GM12878 (cell line): Measurements from ENCODE around the gene PSMD4. TPM values are rescaled to one million over a fixed set of nuclear protein-coding genes. Genes with fewer than 3 reads are reported as not detected.

Source experiments
- BRCA1 ChIP-seq: IDR thresholded peaks from 2 replicates; pipeline ENCODE4 v1.6.1; 2011; ENCODE audit warnings: low read depth, low read length, improper control_type of control experiment
- CHD2 ChIP-seq: IDR thresholded peaks from 2 replicates; pipeline ENCODE4 v1.6.1; 2011; ENCODE audit warnings: low read depth, low read length, improper control_type of control experiment, borderline replicate concordance
- CHD4 ChIP-seq: fragments of 200-600 bp; sonication (generic); IDR thresholded peaks from 2 replicates; pipeline ENCODE4 v1.6.1; 2016; ENCODE audit warnings: mild to moderate bottlenecking
- EGR1 ChIP-seq, 2 experiments: IDR thresholded peaks; 1 replicate in 1 of 2; 2 replicates in 1 of 2; pipeline ENCODE4 v1.6.1; 2011 to 2012; ENCODE audit warnings: low read depth in 2 of 2, low read length in 2 of 2, borderline replicate concordance in 1 of 2, mild to moderate bottlenecking in 1 of 2, moderate library complexity in 1 of 2
- MXI1 ChIP-seq: fragments of 150-350 bp; IDR thresholded peaks from 2 replicates; pipeline ENCODE4 v1.6.1; 2011; ENCODE audit warnings: low read depth, mild to moderate bottlenecking, inconsistent platforms, low read length, improper control_type of control experiment
- NR2C1 ChIP-seq: fragments of 450-650 bp; IDR thresholded peaks from 2 replicates; pipeline ENCODE4 v1.6.1; 2017; ENCODE audit warnings: antibody characterized with exemption, mild to moderate bottlenecking, moderate library complexity
- SMAD1 ChIP-seq: fragments of 450-650 bp; IDR thresholded peaks from 2 replicates; pipeline ENCODE4 v1.6.1; 2018; ENCODE audit warnings: mild to moderate bottlenecking, low read depth; ENCODE audit not compliant: partially characterized antibody
- ZNF207 ChIP-seq: fragments of 450-650 bp; IDR thresholded peaks from 2 replicates; pipeline ENCODE4 v1.6.1; 2014; ENCODE audit warnings: antibody characterized with exemption, mild to moderate bottlenecking, borderline replicate concordance
- ZNF24 ChIP-seq: fragments of 450-650 bp; IDR thresholded peaks from 2 replicates; pipeline ENCODE4 v1.6.1; 2017; ENCODE audit warnings: antibody characterized with exemption, mild to moderate bottlenecking
- ZNF384 ChIP-seq: IDR thresholded peaks from 2 replicates; pipeline ENCODE4 v1.6.1; 2012; ENCODE audit warnings: low read depth, mild to moderate bottlenecking, low read length, improper control_type of control experiment, borderline replicate concordance
- ZSCAN29 ChIP-seq: fragments of 450-650 bp; IDR thresholded peaks from 2 replicates; pipeline ENCODE4 v1.6.1; 2017; ENCODE audit warnings: mild to moderate bottlenecking, moderate library complexity
- polyA plus RNA-seq, 11 experiments: library from polyadenylated mRNA; depleted of rRNA in 4 of 11; unstranded in 6 of 11; stranded (reverse) in 5 of 11; fragments of >200 nt; fragmentation: Nextera tagmentation in 4 of 11; fragmentation: Illumina TruSeq in 1 of 11; extraction: Ambion mirVana in 4 of 11; extraction: Trizol in 1 of 11; gene quantifications; 1 replicate in 1 of 11; 2 replicates in 10 of 11; pipeline versions ENCODE4 v1.2.1 to v1.2.3, GENCODE V29; 2011 to 2016; ENCODE audit warnings: inconsistent platforms in 2 of 11, missing spikeins in 2 of 11, low read depth in 1 of 11
- total RNA-seq, 4 experiments: library from RNA; depleted of rRNA in 3 of 4; stranded (reverse); fragments of >200 nt in 3 of 4; fragmentation: Illumina TruSeq in 1 of 4; extraction: Trizol in 1 of 4; gene quantifications; 2 replicates each; pipeline versions ENCODE4 v1.2.1 to v1.2.3, GENCODE V29; 2013 to 2021
- TF ChIP-seq, protein P1 (sequence below): fragments of 450-650 bp; IDR thresholded peaks from 2 replicates; pipeline ENCODE4 v1.6.1; 2017; ENCODE audit warnings: antibody characterized with exemption, mild to moderate bottlenecking, moderate library complexity
- TF ChIP-seq, protein P2 (sequence below): fragments of 450-650 bp; IDR thresholded peaks from 2 replicates; pipeline ENCODE4 v1.6.1; 2017; ENCODE audit warnings: mild to moderate bottlenecking
- TF ChIP-seq, protein P3 (sequence below): fragments of 450-650 bp; IDR thresholded peaks from 2 replicates; pipeline ENCODE4 v1.6.1; 2017; ENCODE audit warnings: mild to moderate bottlenecking, moderate library complexity
- TF ChIP-seq, protein P4 (sequence below): fragments of 450-650 bp; IDR thresholded peaks from 2 replicates; pipeline ENCODE4 v1.6.1; 2017; ENCODE audit warnings: mild to moderate bottlenecking, moderate library complexity

Gene PSMD4
- total and polyA plus RNA-seq, 10 of the 15 experiments (the other 5 are each of a cell fraction or from before 2014, with no cell fraction given): 129 to 281 (median 188) TPM

DNA sequence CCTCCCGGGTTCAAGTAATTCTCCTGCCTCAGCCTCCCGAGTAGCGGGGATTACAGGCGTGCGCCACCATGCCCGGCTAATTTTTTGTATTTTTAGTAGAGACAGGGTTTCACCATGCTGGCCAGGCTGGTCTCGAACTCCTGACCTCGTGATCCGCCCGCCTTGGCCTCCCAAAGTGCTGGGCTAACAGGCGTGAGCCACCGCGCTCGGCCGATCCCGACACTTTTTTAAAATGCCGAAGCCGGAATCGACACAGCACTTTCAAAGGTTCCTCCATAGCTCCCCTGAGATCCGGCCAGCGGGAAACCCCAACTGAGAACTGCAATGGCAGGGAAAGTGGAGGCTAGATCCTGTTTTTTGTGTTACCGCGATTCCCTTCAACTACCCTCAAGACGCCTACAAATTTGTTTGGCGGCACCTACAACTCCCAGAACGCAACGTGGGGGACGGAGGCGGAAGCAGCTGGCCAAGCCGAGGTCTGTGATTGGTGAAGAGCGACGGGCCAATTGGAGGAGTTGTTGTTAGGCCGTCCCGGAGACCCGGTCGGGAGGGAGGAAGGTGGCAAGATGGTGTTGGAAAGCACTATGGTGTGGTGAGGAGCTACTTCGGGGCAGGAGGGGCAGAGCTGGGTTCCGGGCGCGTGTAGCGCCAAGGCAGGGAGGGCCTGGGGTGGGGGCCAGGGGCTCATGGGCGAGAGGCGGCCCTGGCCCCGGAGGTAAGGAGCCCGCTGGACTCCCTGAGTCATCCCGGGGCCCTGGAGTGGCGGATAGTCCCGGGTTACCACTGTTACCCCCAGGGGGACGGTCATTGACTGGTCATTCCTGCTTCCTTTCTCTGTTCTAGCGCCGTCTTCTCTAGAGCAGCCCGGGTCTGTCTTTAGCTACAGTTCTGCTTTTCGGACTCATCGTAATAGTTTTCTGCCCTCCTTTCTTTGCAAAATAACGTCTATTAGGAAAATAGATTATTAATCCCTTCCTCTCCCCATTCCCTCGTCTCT, at the start of gene PSMD4 (continued):
- TF ChIP-seq, protein P1, sequence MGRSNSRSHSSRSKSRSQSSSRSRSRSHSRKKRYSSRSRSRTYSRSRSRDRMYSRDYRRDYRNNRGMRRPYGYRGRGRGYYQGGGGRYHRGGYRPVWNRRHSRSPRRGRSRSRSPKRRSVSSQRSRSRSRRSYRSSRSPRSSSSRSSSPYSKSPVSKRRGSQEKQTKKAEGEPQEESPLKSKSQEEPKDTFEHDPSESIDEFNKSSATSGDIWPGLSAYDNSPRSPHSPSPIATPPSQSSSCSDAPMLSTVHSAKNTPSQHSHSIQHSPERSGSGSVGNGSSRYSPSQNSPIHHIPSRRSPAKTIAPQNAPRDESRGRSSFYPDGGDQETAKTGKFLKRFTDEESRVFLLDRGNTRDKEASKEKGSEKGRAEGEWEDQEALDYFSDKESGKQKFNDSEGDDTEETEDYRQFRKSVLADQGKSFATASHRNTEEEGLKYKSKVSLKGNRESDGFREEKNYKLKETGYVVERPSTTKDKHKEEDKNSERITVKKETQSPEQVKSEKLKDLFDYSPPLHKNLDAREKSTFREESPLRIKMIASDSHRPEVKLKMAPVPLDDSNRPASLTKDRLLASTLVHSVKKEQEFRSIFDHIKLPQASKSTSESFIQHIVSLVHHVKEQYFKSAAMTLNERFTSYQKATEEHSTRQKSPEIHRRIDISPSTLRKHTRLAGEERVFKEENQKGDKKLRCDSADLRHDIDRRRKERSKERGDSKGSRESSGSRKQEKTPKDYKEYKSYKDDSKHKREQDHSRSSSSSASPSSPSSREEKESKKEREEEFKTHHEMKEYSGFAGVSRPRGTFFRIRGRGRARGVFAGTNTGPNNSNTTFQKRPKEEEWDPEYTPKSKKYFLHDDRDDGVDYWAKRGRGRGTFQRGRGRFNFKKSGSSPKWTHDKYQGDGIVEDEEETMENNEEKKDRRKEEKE: no peak
- TF ChIP-seq SMAD1 (no peak), MXI1 (peak; percentile 62), EGR1 (IDR thresholded peaks at IDR 0.05; ENCODE audit: borderline replicate concordance in 1 of 2, low read depth in 2 of 2, low read length in 2 of 2) (peak in 1 of 2 experiments; percentile 57; a peak in 1 of 3 replicates), CHD4 (no peak), ZSCAN29 (no peak), ZNF207 (no peak), NR2C1 (no peak), CHD2 (peak; percentile 95), BRCA1 (no peak), ZNF24 (no peak), ZNF384 (no peak)
- TF ChIP-seq, protein P2, sequence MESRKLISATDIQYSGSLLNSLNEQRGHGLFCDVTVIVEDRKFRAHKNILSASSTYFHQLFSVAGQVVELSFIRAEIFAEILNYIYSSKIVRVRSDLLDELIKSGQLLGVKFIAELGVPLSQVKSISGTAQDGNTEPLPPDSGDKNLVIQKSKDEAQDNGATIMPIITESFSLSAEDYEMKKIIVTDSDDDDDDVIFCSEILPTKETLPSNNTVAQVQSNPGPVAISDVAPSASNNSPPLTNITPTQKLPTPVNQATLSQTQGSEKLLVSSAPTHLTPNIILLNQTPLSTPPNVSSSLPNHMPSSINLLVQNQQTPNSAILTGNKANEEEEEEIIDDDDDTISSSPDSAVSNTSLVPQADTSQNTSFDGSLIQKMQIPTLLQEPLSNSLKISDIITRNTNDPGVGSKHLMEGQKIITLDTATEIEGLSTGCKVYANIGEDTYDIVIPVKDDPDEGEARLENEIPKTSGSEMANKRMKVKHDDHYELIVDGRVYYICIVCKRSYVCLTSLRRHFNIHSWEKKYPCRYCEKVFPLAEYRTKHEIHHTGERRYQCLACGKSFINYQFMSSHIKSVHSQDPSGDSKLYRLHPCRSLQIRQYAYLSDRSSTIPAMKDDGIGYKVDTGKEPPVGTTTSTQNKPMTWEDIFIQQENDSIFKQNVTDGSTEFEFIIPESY: peak; percentile 47; the same call in 1 of the 2 replicates
- TF ChIP-seq, protein P3, sequence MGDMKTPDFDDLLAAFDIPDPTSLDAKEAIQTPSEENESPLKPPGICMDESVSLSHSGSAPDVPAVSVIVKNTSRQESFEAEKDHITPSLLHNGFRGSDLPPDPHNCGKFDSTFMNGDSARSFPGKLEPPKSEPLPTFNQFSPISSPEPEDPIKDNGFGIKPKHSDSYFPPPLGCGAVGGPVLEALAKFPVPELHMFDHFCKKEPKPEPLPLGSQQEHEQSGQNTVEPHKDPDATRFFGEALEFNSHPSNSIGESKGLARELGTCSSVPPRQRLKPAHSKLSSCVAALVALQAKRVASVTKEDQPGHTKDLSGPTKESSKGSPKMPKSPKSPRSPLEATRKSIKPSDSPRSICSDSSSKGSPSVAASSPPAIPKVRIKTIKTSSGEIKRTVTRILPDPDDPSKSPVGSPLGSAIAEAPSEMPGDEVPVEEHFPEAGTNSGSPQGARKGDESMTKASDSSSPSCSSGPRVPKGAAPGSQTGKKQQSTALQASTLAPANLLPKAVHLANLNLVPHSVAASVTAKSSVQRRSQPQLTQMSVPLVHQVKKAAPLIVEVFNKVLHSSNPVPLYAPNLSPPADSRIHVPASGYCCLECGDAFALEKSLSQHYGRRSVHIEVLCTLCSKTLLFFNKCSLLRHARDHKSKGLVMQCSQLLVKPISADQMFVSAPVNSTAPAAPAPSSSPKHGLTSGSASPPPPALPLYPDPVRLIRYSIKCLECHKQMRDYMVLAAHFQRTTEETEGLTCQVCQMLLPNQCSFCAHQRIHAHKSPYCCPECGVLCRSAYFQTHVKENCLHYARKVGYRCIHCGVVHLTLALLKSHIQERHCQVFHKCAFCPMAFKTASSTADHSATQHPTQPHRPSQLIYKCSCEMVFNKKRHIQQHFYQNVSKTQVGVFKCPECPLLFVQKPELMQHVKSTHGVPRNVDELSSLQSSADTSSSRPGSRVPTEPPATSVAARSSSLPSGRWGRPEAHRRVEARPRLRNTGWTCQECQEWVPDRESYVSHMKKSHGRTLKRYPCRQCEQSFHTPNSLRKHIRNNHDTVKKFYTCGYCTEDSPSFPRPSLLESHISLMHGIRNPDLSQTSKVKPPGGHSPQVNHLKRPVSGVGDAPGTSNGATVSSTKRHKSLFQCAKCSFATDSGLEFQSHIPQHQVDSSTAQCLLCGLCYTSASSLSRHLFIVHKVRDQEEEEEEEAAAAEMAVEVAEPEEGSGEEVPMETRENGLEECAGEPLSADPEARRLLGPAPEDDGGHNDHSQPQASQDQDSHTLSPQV: no peak
- TF ChIP-seq, protein P4, sequence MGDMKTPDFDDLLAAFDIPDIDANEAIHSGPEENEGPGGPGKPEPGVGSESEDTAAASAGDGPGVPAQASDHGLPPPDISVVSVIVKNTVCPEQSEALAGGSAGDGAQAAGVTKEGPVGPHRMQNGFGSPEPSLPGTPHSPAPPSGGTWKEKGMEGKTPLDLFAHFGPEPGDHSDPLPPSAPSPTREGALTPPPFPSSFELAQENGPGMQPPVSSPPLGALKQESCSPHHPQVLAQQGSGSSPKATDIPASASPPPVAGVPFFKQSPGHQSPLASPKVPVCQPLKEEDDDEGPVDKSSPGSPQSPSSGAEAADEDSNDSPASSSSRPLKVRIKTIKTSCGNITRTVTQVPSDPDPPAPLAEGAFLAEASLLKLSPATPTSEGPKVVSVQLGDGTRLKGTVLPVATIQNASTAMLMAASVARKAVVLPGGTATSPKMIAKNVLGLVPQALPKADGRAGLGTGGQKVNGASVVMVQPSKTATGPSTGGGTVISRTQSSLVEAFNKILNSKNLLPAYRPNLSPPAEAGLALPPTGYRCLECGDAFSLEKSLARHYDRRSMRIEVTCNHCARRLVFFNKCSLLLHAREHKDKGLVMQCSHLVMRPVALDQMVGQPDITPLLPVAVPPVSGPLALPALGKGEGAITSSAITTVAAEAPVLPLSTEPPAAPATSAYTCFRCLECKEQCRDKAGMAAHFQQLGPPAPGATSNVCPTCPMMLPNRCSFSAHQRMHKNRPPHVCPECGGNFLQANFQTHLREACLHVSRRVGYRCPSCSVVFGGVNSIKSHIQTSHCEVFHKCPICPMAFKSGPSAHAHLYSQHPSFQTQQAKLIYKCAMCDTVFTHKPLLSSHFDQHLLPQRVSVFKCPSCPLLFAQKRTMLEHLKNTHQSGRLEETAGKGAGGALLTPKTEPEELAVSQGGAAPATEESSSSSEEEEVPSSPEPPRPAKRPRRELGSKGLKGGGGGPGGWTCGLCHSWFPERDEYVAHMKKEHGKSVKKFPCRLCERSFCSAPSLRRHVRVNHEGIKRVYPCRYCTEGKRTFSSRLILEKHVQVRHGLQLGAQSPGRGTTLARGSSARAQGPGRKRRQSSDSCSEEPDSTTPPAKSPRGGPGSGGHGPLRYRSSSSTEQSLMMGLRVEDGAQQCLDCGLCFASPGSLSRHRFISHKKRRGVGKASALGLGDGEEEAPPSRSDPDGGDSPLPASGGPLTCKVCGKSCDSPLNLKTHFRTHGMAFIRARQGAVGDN: no peak
